ENCODE measurements around the gene ALDH8A1. TPM values are rescaled to one million over a fixed set of nuclear protein-coding genes. Genes with fewer than 3 reads are reported as not detected.

ALDH8A1 gene
- total RNA-seq: 1.1 TPM
- polyA plus RNA-seq: 0.60 TPM

GRCh38 chr6:134949927-134950326 is at the start of gene ALDH8A1:
TSS of gene ALDH8A1 (minus strand) at chr6:134950101. CDS start at chr6:134950053, 48 bp downstream.
- WGBS: 64% methylated on average over 4 of the region's 4 CpGs
- no peak for DNase-seq (ENCODE audit: extremely low spot score)
- Histone ChIP-seq H3K4me3 (ENCODE audit: low read depth, low read length) (no peak within 1 kb of the TSS), H3K36me3 (ENCODE audit: insufficient read depth) (no peaks in the 10 kb centered on the region), H3K4me1 (ENCODE audit: insufficient read depth) (no peaks in the 10 kb centered on the region), H3K27ac (ENCODE audit: low read depth) (no peak within 1 kb of the TSS)

GRCh38 chr6:134999107-134999506 is 49.2 kb upstream of the ALDH8A1 start:
- DNase-seq (ENCODE audit: extremely low spot score): no peak
- no peak overlapping the region for H3K27ac ChIP-seq (ENCODE audit: low read depth)
- no peaks in the 10 kb centered on the region for H3K4me1 ChIP-seq (ENCODE audit: insufficient read depth)
- H3K36me3 ChIP-seq (ENCODE audit: insufficient read depth): no peaks in the 10 kb centered on the region
- no peak overlapping the region for H3K4me3 ChIP-seq (ENCODE audit: low read depth, low read length)
- 96% methylated on average over 1 of the region's 1 CpG for WGBS

- WGBS: 93% methylated on average over 9 of the region's 9 CpGs
- Histone ChIP-seq H3K4me1 (ENCODE audit: insufficient read depth) (no peaks in the 10 kb centered on the region), H3K4me3 (ENCODE audit: low read depth, low read length) (no peak overlapping the region), H3K36me3 (ENCODE audit: insufficient read depth) (no peaks in the 10 kb centered on the region), H3K27ac (ENCODE audit: low read depth) (no peak overlapping the region)
- no peak for DNase-seq (ENCODE audit: extremely low spot score)
These were observed 47.5 kb upstream of the ALDH8A1 start for GRCh38 chr6:134997133-134997995.

GRCh38 chr6:134995536-134995935 is 45.6 kb upstream of the ALDH8A1 start:
- Histone ChIP-seq H3K4me3 (ENCODE audit: low read depth, low read length) (no peak overlapping the region), H3K27ac (ENCODE audit: low read depth) (no peak overlapping the region), H3K4me1 (ENCODE audit: insufficient read depth) (no peaks in the 10 kb centered on the region), H3K36me3 (ENCODE audit: insufficient read depth) (no peaks in the 10 kb centered on the region)
- no peak for DNase-seq (ENCODE audit: extremely low spot score)
- 93% methylated on average over 1 of the region's 1 CpG for WGBS

GRCh38 chr6:134994431-134994830 is 44.5 kb upstream of the ALDH8A1 start:
- DNase-seq (ENCODE audit: extremely low spot score): no peak
- H3K36me3 ChIP-seq (ENCODE audit: insufficient read depth): no peaks in the 10 kb centered on the region
- H3K4me3 ChIP-seq (ENCODE audit: low read depth, low read length): no peak overlapping the region
- H3K27ac ChIP-seq (ENCODE audit: low read depth): no peak overlapping the region
- no peaks in the 10 kb centered on the region for H3K4me1 ChIP-seq (ENCODE audit: insufficient read depth)

- Histone ChIP-seq H3K4me1 (ENCODE audit: insufficient read depth) (no peaks in the 10 kb centered on the region), H3K27ac (ENCODE audit: low read depth) (no peak overlapping the region), H3K4me3 (ENCODE audit: low read depth, low read length) (no peak overlapping the region), H3K36me3 (ENCODE audit: insufficient read depth) (no peaks in the 10 kb centered on the region)
- 97% methylated on average over 6 of the region's 6 CpGs for WGBS
- no peak for DNase-seq (ENCODE audit: extremely low spot score)
These were observed 42.3 kb upstream of the ALDH8A1 start for GRCh38 chr6:134992155-134992554.

GRCh38 chr6:134990262-134990661 is 40.4 kb upstream of the ALDH8A1 start:
- H3K4me1 ChIP-seq (ENCODE audit: insufficient read depth): no peaks in the 10 kb centered on the region
- no peak overlapping the region for H3K4me3 ChIP-seq (ENCODE audit: low read depth, low read length)
- no peaks in the 10 kb centered on the region for H3K36me3 ChIP-seq (ENCODE audit: insufficient read depth)
- no peak for DNase-seq (ENCODE audit: extremely low spot score)
- WGBS: 90% methylated on average over 3 of the region's 3 CpGs
- no peak overlapping the region for H3K27ac ChIP-seq (ENCODE audit: low read depth)

- no peak for DNase-seq (ENCODE audit: extremely low spot score)
- H3K4me3 ChIP-seq (ENCODE audit: low read depth, low read length): no peak overlapping the region
- 35% methylated on average over 1 of the region's 1 CpG for WGBS
- H3K27ac ChIP-seq (ENCODE audit: low read depth): no peak overlapping the region
- H3K36me3 ChIP-seq (ENCODE audit: insufficient read depth): peaks cover 5% of the 10 kb centered on the region
- H3K4me1 ChIP-seq (ENCODE audit: insufficient read depth): no peaks in the 10 kb centered on the region
These were observed 34.9 kb upstream of the ALDH8A1 start for GRCh38 chr6:134984821-134985220.

- Histone ChIP-seq H3K4me1 (ENCODE audit: insufficient read depth) (no peaks in the 10 kb centered on the region), H3K4me3 (ENCODE audit: low read depth, low read length) (no peak overlapping the region), H3K36me3 (ENCODE audit: insufficient read depth) (peaks cover 5% of the 10 kb centered on the region), H3K27ac (ENCODE audit: low read depth) (no peak overlapping the region)
- no peak for DNase-seq (ENCODE audit: extremely low spot score)
- 90% methylated on average over 2 of the region's 2 CpGs for WGBS
These were observed 33.9 kb upstream of the ALDH8A1 start for GRCh38 chr6:134983823-134984222.

- 87% methylated on average over 3 of the region's 3 CpGs for WGBS
- H3K36me3 ChIP-seq (ENCODE audit: insufficient read depth): peaks cover 6% of the 10 kb centered on the region
- DNase-seq (ENCODE audit: extremely low spot score): no peak
- H3K4me3 ChIP-seq (ENCODE audit: low read depth, low read length): no peak overlapping the region
- no peaks in the 10 kb centered on the region for H3K4me1 ChIP-seq (ENCODE audit: insufficient read depth)
- no peak overlapping the region for H3K27ac ChIP-seq (ENCODE audit: low read depth)
These were observed 32.3 kb upstream of the ALDH8A1 start for GRCh38 chr6:134982161-134982560.

GRCh38 chr6:134980846-134981245 is 30.9 kb upstream of the ALDH8A1 start:
- peaks cover 6% of the 10 kb centered on the region for H3K36me3 ChIP-seq (ENCODE audit: insufficient read depth)
- no peak overlapping the region for H3K4me3 ChIP-seq (ENCODE audit: low read depth, low read length)
- no peaks in the 10 kb centered on the region for H3K4me1 ChIP-seq (ENCODE audit: insufficient read depth)
- 65% methylated on average over 1 of the region's 1 CpG for WGBS
- no peak for DNase-seq (ENCODE audit: extremely low spot score)
- H3K27ac ChIP-seq (ENCODE audit: low read depth): no peak overlapping the region

- no peak for DNase-seq (ENCODE audit: extremely low spot score)
- no peaks in the 10 kb centered on the region for H3K4me1 ChIP-seq (ENCODE audit: insufficient read depth)
- H3K36me3 ChIP-seq (ENCODE audit: insufficient read depth): peaks cover 4% of the 10 kb centered on the region
- no peak overlapping the region for H3K27ac ChIP-seq (ENCODE audit: low read depth)
- 93% methylated on average over 6 of the region's 6 CpGs for WGBS
- no peak overlapping the region for H3K4me3 ChIP-seq (ENCODE audit: low read depth, low read length)
These were observed 29.2 kb upstream of the ALDH8A1 start for GRCh38 chr6:134979142-134979541.

- Histone ChIP-seq H3K27ac (ENCODE audit: low read depth) (no peak overlapping the region), H3K4me3 (ENCODE audit: low read depth, low read length) (no peak overlapping the region), H3K36me3 (ENCODE audit: insufficient read depth) (peaks cover 2% of the 10 kb centered on the region), H3K4me1 (ENCODE audit: insufficient read depth) (no peaks in the 10 kb centered on the region)
- no peak for DNase-seq (ENCODE audit: extremely low spot score)
- WGBS: 100% methylated on average over 1 of the region's 1 CpG
These were observed 24.5 kb upstream of the ALDH8A1 start for GRCh38 chr6:134974370-134974769.

GRCh38 chr6:134967711-134968110 is 17.8 kb upstream of the ALDH8A1 start:
- 80% methylated on average over 1 of the region's 1 CpG for WGBS
- H3K27ac ChIP-seq (ENCODE audit: low read depth): no peak overlapping the region
- no peak for DNase-seq (ENCODE audit: extremely low spot score)
- H3K4me3 ChIP-seq (ENCODE audit: low read depth, low read length): no peak overlapping the region
- H3K4me1 ChIP-seq (ENCODE audit: insufficient read depth): no peaks in the 10 kb centered on the region
- H3K36me3 ChIP-seq (ENCODE audit: insufficient read depth): peaks cover 4% of the 10 kb centered on the region
